GM12891 (cell line): Measurements from ENCODE around the gene MT1X.

Source experiments
- PAX5 ChIP-seq: IDR thresholded peaks from 2 replicates; pipeline ENCODE4 v1.6.1; 2011; ENCODE audit warnings: low read length, moderate library complexity, mild to moderate bottlenecking; ENCODE audit not compliant: insufficient read depth, severe bottlenecking
- POLR2A ChIP-seq: IDR thresholded peaks from 2 replicates; pipeline ENCODE4 v1.6.1; 2011; ENCODE audit warnings: low read depth, low read length, control low read depth
- POLR2AphosphoS5 ChIP-seq: IDR thresholded peaks from 2 replicates; pipeline ENCODE4 v1.6.1; 2011; ENCODE audit warnings: low read depth, low read length, control low read depth
- POU2F2 ChIP-seq: IDR thresholded peaks from 2 replicates; pipeline ENCODE4 v1.6.1; 2011; ENCODE audit warnings: low read depth, mild to moderate bottlenecking, control low read depth, low read length, moderate library complexity
- SPI1 ChIP-seq: IDR thresholded peaks from 2 replicates; pipeline ENCODE4 v1.6.1; 2011; ENCODE audit warnings: low read depth, low read length, control low read depth
- TAF1 ChIP-seq: IDR thresholded peaks from 2 replicates; pipeline ENCODE4 v1.6.1; 2011; ENCODE audit warnings: low read depth, low read length, control low read depth

DNA sequence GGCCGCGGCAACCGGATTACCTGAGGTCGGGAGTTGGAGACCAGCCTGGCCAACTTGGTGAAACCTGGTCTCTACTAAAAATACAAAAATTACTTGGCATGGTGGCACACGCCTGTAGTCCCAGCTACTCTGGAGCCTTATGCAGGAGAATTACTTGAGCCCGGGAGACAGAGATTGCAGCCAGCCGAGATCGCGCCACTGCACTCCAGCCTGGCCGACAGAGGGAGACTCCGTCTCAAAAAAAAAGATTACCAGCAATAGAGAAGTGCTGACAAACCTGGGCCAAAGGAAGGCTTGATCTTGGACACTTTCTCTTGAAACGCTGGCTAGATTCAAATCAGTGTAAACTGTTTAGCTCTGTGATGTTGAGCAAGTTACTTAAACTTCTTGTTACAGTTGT, 8.3 kb upstream of the MT1X start:
- TF ChIP-seq POLR2AphosphoS5 = no peak
- TF ChIP-seq POLR2A = no peak
- TF ChIP-seq SPI1 = no peak
- no peak for TF ChIP-seq TAF1
- no peak for TF ChIP-seq POU2F2
- no peak for TF ChIP-seq PAX5
